GM19351 (cell line): Measurements from ENCODE around the gene ENOX1.
A peak's percentile ranks its signal among the peaks of the same experiment; 100 is the strongest.

Source experiments
- ATAC-seq: cut with Tn5 transposase; IDR thresholded peaks from one replicate; pipeline ENCODE4 v1.9.1; 2021; ENCODE audit warnings: mild to moderate bottlenecking, moderate library complexity; ENCODE audit not compliant: unreplicated experiment

The ENOX1 gene

GRCh38 chr13:43401361-43401760 lies 385.4 kb downstream of the ENOX1 start:
- no peak for ATAC-seq

- ATAC-seq, result no peak
Measured at GRCh38 chr13:43397111-43397510, 389.7 kb downstream of the ENOX1 start.

- ATAC-seq, result peak; percentile 16
Measured at GRCh38 chr13:43391036-43391435, 395.7 kb downstream of the ENOX1 start.

- peak; percentile 60 for ATAC-seq
Measured at GRCh38 chr13:43390619-43391018, 396.2 kb downstream of the ENOX1 start.

GRCh38 chr13:43389983-43390382 lies 396.8 kb downstream of the ENOX1 start:
- no peak for ATAC-seq

GRCh38 chr13:43389573-43389972 lies 397.2 kb downstream of the ENOX1 start:
- no peak for ATAC-seq

- ATAC-seq, result no peak
Measured at GRCh38 chr13:43388282-43389034, 398.3 kb downstream of the ENOX1 start.

GRCh38 chr13:43387880-43388279 lies 398.9 kb downstream of the ENOX1 start:
- ATAC-seq, result no peak

- no peak for ATAC-seq
Measured at GRCh38 chr13:43383498-43384165, 403.1 kb downstream of the ENOX1 start.

GRCh38 chr13:43379738-43380137 lies 407.0 kb downstream of the ENOX1 start:
- ATAC-seq, result no peak

- no peak for ATAC-seq
Measured at GRCh38 chr13:43377973-43378372, 408.8 kb downstream of the ENOX1 start.

GRCh38 chr13:43377149-43377548 lies 409.6 kb downstream of the ENOX1 start:
- ATAC-seq, result no peak

GRCh38 chr13:43376596-43376995 lies 410.2 kb downstream of the ENOX1 start:
- ATAC-seq, result no peak

- ATAC-seq, result no peak
Measured at GRCh38 chr13:43375797-43376465, 410.8 kb downstream of the ENOX1 start.

GRCh38 chr13:43374621-43375020 lies 412.2 kb downstream of the ENOX1 start:
- no peak for ATAC-seq

- ATAC-seq, result no peak
Measured at GRCh38 chr13:43373400-43373799, 413.4 kb downstream of the ENOX1 start.

- ATAC-seq, result no peak
Measured at GRCh38 chr13:43370842-43371241, 415.9 kb downstream of the ENOX1 start.

- no peak for ATAC-seq
Measured at GRCh38 chr13:43369319-43369718, 417.5 kb downstream of the ENOX1 start.

GRCh38 chr13:43368003-43368402 lies 418.8 kb downstream of the ENOX1 start:
- peak; percentile 45 for ATAC-seq

- ATAC-seq, result no peak
Measured at GRCh38 chr13:43365039-43365344, 421.8 kb downstream of the ENOX1 start.

GRCh38 chr13:43364210-43365038 lies 422.3 kb downstream of the ENOX1 start:
- ATAC-seq, result no peak
